ENCODE measurements around the gene UQCRFS1.

The UQCRFS1 gene

GRCh38 chr19:29247051-29247450 lies 34.1 kb upstream of the UQCRFS1 start:
- Histone ChIP-seq H4K8ac (ENCODE audit: low read depth, low read length) (no peak overlapping the region), H2AK5ac (ENCODE audit: low read length) (no peak overlapping the region), H2BK12ac (ENCODE audit: low read length) (no peak overlapping the region), H3K4me1 (ENCODE audit: control insufficient read depth in 1 of 2, insufficient read depth in 2 of 2, low read length in 2 of 2) (no peaks in the 10 kb centered on the region), H2BK5ac (ENCODE audit: low read depth, low read length, poor library complexity) (no peak overlapping the region), H3K14ac (ENCODE audit: low read length) (no peak overlapping the region), H3K23ac (ENCODE audit: low read length) (no peak overlapping the region), H3K9me3 (ENCODE audit: insufficient read depth, low read depth, low read length) (no peaks in the 10 kb centered on the region), H3K9ac (ENCODE audit: low read length) (no peak overlapping the region), H2AFZ (ENCODE audit: insufficient read depth, low read length, poor library complexity) (no peak overlapping the region), H3K4ac (ENCODE audit: low read depth, low read length) (no peak overlapping the region), H3K79me2 (ENCODE audit: control insufficient read depth, insufficient read depth, low read length, poor library complexity) (no peaks in the 10 kb centered on the region), H4K91ac (ENCODE audit: low read depth, low read length) (no peak overlapping the region), H4K12ac (ENCODE audit: low read depth, low read length) (no peak overlapping the region), H3K27ac (ENCODE audit: low read depth, low read length) (no peak overlapping the region), H3K36me3 (ENCODE audit: control insufficient read depth in 1 of 2, insufficient read depth in 2 of 2, low read length in 2 of 2) (no peaks in the 10 kb centered on the region), H3K4me3 (ENCODE audit: low read depth, low read length) (no peak overlapping the region), H3K27me3 (ENCODE audit: insufficient read depth, low read length) (no peaks in the 10 kb centered on the region), H3K79me1 (ENCODE audit: low read length) (no peaks in the 10 kb centered on the region), H2BK120ac (ENCODE audit: insufficient read depth, low read length, poor library complexity) (no peak overlapping the region), H3K18ac (ENCODE audit: low read length) (no peak overlapping the region), H3K4me2 (ENCODE audit: low read length) (no peak overlapping the region)
- DNase-seq, result no peak
- no CpG with 5 or more reads among the region's 3 CpGs for WGBS (ENCODE audit: extremely low coverage, insufficient coverage, insufficient read length)

DNA sequence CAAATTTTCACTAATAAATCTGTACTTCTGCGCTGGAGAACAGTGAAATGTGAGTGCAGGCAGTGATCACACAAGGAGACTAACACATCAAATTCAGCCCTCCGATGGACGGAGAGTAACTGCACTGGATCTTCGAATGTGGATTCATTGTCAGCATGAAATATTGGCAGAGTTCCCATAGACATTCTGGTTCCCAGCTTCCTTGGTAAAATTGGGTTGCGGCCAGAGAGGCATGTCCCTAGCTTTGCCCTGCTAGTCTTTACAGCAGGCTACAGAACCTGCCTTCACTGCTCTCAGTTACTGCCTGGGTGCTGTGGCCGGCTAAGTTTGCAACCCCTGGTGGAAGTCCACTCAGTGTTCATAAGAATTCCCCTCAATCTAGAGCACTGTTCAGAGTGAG lies 32.3 kb upstream of the UQCRFS1 start:
- DNase-seq, result no peak
- H2BK12ac ChIP-seq (ENCODE audit: low read length), result no peak overlapping the region
- WGBS (ENCODE audit: extremely low coverage, insufficient coverage, insufficient read length), result no CpG with 5 or more reads among the region's 6 CpGs
- no peak overlapping the region for H4K12ac ChIP-seq (ENCODE audit: low read depth, low read length)
- H3K27ac ChIP-seq (ENCODE audit: low read depth, low read length), result no peak overlapping the region
- no peaks in the 10 kb centered on the region for H3K4me1 ChIP-seq (ENCODE audit: control insufficient read depth in 1 of 2, insufficient read depth in 2 of 2, low read length in 2 of 2)
- H3K14ac ChIP-seq (ENCODE audit: low read length), result no peak overlapping the region
- no peak overlapping the region for H2AK5ac ChIP-seq (ENCODE audit: low read length)
- no peak overlapping the region for H3K18ac ChIP-seq (ENCODE audit: low read length)
- H3K4me3 ChIP-seq (ENCODE audit: low read depth, low read length), result no peak overlapping the region
- no peaks in the 10 kb centered on the region for H3K27me3 ChIP-seq (ENCODE audit: insufficient read depth, low read length)
- H4K91ac ChIP-seq (ENCODE audit: low read depth, low read length), result no peak overlapping the region
- no peak overlapping the region for H2BK5ac ChIP-seq (ENCODE audit: low read depth, low read length, poor library complexity)
- no peak overlapping the region for H4K8ac ChIP-seq (ENCODE audit: low read depth, low read length)
- no peaks in the 10 kb centered on the region for H3K79me1 ChIP-seq (ENCODE audit: low read length)
- no peaks in the 10 kb centered on the region for H3K36me3 ChIP-seq (ENCODE audit: control insufficient read depth in 1 of 2, insufficient read depth in 2 of 2, low read length in 2 of 2)
- H3K9me3 ChIP-seq (ENCODE audit: insufficient read depth, low read depth, low read length), result peaks cover 1% of the 10 kb centered on the region
- no peak overlapping the region for H3K23ac ChIP-seq (ENCODE audit: low read length)
- no peak overlapping the region for H3K4me2 ChIP-seq (ENCODE audit: low read length)
- H2AFZ ChIP-seq (ENCODE audit: insufficient read depth, low read length, poor library complexity), result no peak overlapping the region
- H3K9ac ChIP-seq (ENCODE audit: low read length), result no peak overlapping the region
- no peak overlapping the region for H3K4ac ChIP-seq (ENCODE audit: low read depth, low read length)
- H3K79me2 ChIP-seq (ENCODE audit: control insufficient read depth, insufficient read depth, low read length, poor library complexity), result no peaks in the 10 kb centered on the region
- no peak overlapping the region for H2BK120ac ChIP-seq (ENCODE audit: insufficient read depth, low read length, poor library complexity)

- Histone ChIP-seq H3K79me1 (ENCODE audit: low read length) (no peaks in the 10 kb centered on the region), H3K36me3 (ENCODE audit: control insufficient read depth in 1 of 2, insufficient read depth in 2 of 2, low read length in 2 of 2) (no peaks in the 10 kb centered on the region), H3K4me2 (ENCODE audit: low read length) (no peak overlapping the region), H3K9me3 (ENCODE audit: insufficient read depth, low read depth, low read length) (peaks cover 1% of the 10 kb centered on the region), H2BK120ac (ENCODE audit: insufficient read depth, low read length, poor library complexity) (no peak overlapping the region), H2BK12ac (ENCODE audit: low read length) (no peak overlapping the region), H3K4ac (ENCODE audit: low read depth, low read length) (no peak overlapping the region), H3K18ac (ENCODE audit: low read length) (no peak overlapping the region), H3K79me2 (ENCODE audit: control insufficient read depth, insufficient read depth, low read length, poor library complexity) (no peaks in the 10 kb centered on the region), H3K27ac (ENCODE audit: low read depth, low read length) (no peak overlapping the region), H4K91ac (ENCODE audit: low read depth, low read length) (no peak overlapping the region), H3K9ac (ENCODE audit: low read length) (no peak overlapping the region), H3K14ac (ENCODE audit: low read length) (no peak overlapping the region), H4K8ac (ENCODE audit: low read depth, low read length) (no peak overlapping the region), H3K23ac (ENCODE audit: low read length) (no peak overlapping the region), H3K4me1 (ENCODE audit: control insufficient read depth in 1 of 2, insufficient read depth in 2 of 2, low read length in 2 of 2) (no peaks in the 10 kb centered on the region), H3K27me3 (ENCODE audit: insufficient read depth, low read length) (no peaks in the 10 kb centered on the region), H3K4me3 (ENCODE audit: low read depth, low read length) (no peak overlapping the region), H2BK5ac (ENCODE audit: low read depth, low read length, poor library complexity) (no peak overlapping the region), H2AK5ac (ENCODE audit: low read length) (no peak overlapping the region), H2AFZ (ENCODE audit: insufficient read depth, low read length, poor library complexity) (no peak overlapping the region), H4K12ac (ENCODE audit: low read depth, low read length) (no peak overlapping the region)
- DNase-seq, result no peak
Measured at GRCh38 chr19:29241324-29241723, 28.4 kb upstream of the UQCRFS1 start.

- no peak overlapping the region for H2BK5ac ChIP-seq (ENCODE audit: low read depth, low read length, poor library complexity)
- no peak overlapping the region for H3K18ac ChIP-seq (ENCODE audit: low read length)
- no peaks in the 10 kb centered on the region for H3K27me3 ChIP-seq (ENCODE audit: insufficient read depth, low read length)
- H4K12ac ChIP-seq (ENCODE audit: low read depth, low read length), result no peak overlapping the region
- H4K91ac ChIP-seq (ENCODE audit: low read depth, low read length), result no peak overlapping the region
- no peak overlapping the region for H2BK120ac ChIP-seq (ENCODE audit: insufficient read depth, low read length, poor library complexity)
- no peak overlapping the region for H2BK12ac ChIP-seq (ENCODE audit: low read length)
- no peak overlapping the region for H3K4me2 ChIP-seq (ENCODE audit: low read length)
- no peaks in the 10 kb centered on the region for H3K79me2 ChIP-seq (ENCODE audit: control insufficient read depth, insufficient read depth, low read length, poor library complexity)
- no peak for DNase-seq
- no peak overlapping the region for H3K4ac ChIP-seq (ENCODE audit: low read depth, low read length)
- H3K4me1 ChIP-seq (ENCODE audit: control insufficient read depth in 1 of 2, insufficient read depth in 2 of 2, low read length in 2 of 2), result no peaks in the 10 kb centered on the region
- H2AFZ ChIP-seq (ENCODE audit: insufficient read depth, low read length, poor library complexity), result no peak overlapping the region
- H3K4me3 ChIP-seq (ENCODE audit: low read depth, low read length), result no peak overlapping the region
- H3K9me3 ChIP-seq (ENCODE audit: insufficient read depth, low read depth, low read length), result peaks cover 5% of the 10 kb centered on the region
- H4K8ac ChIP-seq (ENCODE audit: low read depth, low read length), result no peak overlapping the region
- WGBS (ENCODE audit: extremely low coverage, insufficient coverage, insufficient read length), result no CpG with 5 or more reads among the region's 2 CpGs
- no peaks in the 10 kb centered on the region for H3K36me3 ChIP-seq (ENCODE audit: control insufficient read depth in 1 of 2, insufficient read depth in 2 of 2, low read length in 2 of 2)
- no peaks in the 10 kb centered on the region for H3K79me1 ChIP-seq (ENCODE audit: low read length)
- no peak overlapping the region for H3K14ac ChIP-seq (ENCODE audit: low read length)
- H3K9ac ChIP-seq (ENCODE audit: low read length), result no peak overlapping the region
- no peak overlapping the region for H3K23ac ChIP-seq (ENCODE audit: low read length)
- no peak overlapping the region for H2AK5ac ChIP-seq (ENCODE audit: low read length)
- no peak overlapping the region for H3K27ac ChIP-seq (ENCODE audit: low read depth, low read length)
Measured at GRCh38 chr19:29239213-29239776, 26.3 kb upstream of the UQCRFS1 start.

Data from trophoblast cell (in vitro differentiated cells and primary cell).